Right cardiac atrium (tissue), 5 donors: ENCODE measurements around the gene NGEF. TPM values are rescaled to one million over a fixed set of nuclear protein-coding genes. Genes with fewer than 3 reads are reported as not detected.
A peak's percentile ranks its signal among the peaks of the same experiment; 100 is the strongest.

Experiments used
- ATAC-seq, 2 donors: fragments of 200-7000 bp; cut with Tn5 transposase; one replicate each; pipeline versions ENCODE4 v1.8.0 to v1.9.1; 2020; ENCODE audit warnings: moderate library complexity in 2 of 2, mild to moderate bottlenecking in 1 of 2
- DNase-seq, 3 donors: peaks; one replicate each; pipeline ENCODE4 v3.0.0-alpha.2; 2020
- H3K27ac ChIP-seq: one replicate; pipeline ENCODE4 v1.5.1; 2013; ENCODE audit warnings: mild to moderate bottlenecking, low read length, control low read depth, moderate library complexity
- H3K27me3 ChIP-seq: one replicate; pipeline ENCODE4 v1.6.1; 2013; ENCODE audit not compliant: control insufficient read depth, insufficient read depth
- H3K4me1 ChIP-seq: one replicate; pipeline ENCODE4 v1.6.1; 2013; ENCODE audit warnings: low read length; ENCODE audit not compliant: control insufficient read depth, insufficient read depth
- H3K4me3 ChIP-seq: one replicate; pipeline ENCODE4 v1.5.1; 2013; ENCODE audit warnings: low read length, control low read depth
- H3K9me3 ChIP-seq: one replicate; pipeline ENCODE4 v1.6.1; 2013; ENCODE audit warnings: low read length; ENCODE audit not compliant: control insufficient read depth
- WGBS: extraction: QIAGEN DNeasy Blood & Tissue Kit; methylation state at CpG from one replicate; pipeline ENCODE4 v1.1.7; 2013; 5-methylcytosine and 5-hydroxymethylcytosine counted together
- intact Hi-C, 4 donors: fragments of 100-400 bp; cut with DNase I; formaldehyde crosslinking; loops; one replicate each; pipeline versions ENCODE4 v1.11.0 to v1.14.0; 2022 to 2023
- polyA plus RNA-seq: library from polyadenylated mRNA; stranded (reverse); fragments of 200-250 nt; gene quantifications from one replicate; pipeline ENCODE4 v1.2.3, GENCODE V29; 2013
- total RNA-seq, 4 donors: library from RNA; stranded (reverse); fragmentation: NEBNext Ultra II Directional; extraction: Animal tissue kit (Norgen Biotek cat#: 25700); gene quantifications; one replicate each; pipeline ENCODE4 v1.2.1, GENCODE V29; 2021
- donor health status: healthy with polysubstance abuse.
- donor health status: DM: no; HTN: yes; CAD: no.
- donor health status: DM: no; HTN: no; CAD: no.
- donor health status: DM: no; HTN: yes; CAD: no; lungs with severe emphysema.
- donor health status: DM: yes; HTN: yes; CAD: no.

The NGEF gene
- total and polyA plus RNA-seq, 5 donors = 1.5 to 4.2 (median 2.7) TPM

GRCh38 chr2:232884001-232884421, 129.0 kb downstream of the NGEF start:
- ATAC-seq (no peak), DNase-seq (no peak)
- Histone ChIP-seq H3K27ac (no peak overlapping the region), H3K27me3 (no peaks in the 10 kb centered on the region), H3K4me1 (no peaks in the 10 kb centered on the region), H3K9me3 (no peaks in the 10 kb centered on the region), H3K4me3 (no peak overlapping the region)
- 80% methylated on average over 11 of the region's 11 CpGs for WGBS
- intact Hi-C loops = no loop called here

DNA sequence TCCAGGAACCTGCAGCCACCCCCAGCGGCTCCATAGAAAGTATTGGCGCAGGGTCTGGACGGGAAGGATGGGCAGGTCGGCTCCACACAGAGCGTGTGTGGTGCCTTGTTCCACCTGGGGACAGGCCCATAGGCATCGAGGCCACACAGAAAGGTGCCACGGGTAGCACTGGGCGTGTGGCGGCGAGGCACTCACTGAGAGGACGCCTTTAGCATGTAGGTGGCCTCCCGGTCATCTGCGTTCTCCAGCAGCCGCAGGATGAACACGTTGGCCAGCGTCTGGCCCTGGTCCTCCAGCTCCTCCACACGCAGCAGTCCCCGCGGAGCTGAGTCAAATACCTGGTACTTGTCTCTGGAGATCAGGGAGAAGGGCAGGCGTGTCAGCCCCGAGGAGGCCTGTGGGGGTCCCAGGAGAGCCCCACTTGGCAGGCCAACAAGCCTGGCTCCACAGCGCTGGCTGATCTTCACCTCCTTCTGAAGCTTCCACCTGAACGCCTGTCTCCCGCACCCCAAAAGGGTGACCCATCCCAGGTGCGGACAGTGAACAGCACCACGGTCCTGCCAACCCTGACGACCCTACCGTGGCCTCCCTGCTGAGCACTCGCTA, 129.8 kb downstream of the NGEF start:
- ATAC-seq (no peak), DNase-seq (no peak)
- no peaks in the 10 kb centered on the region for H3K27me3 ChIP-seq

DNA sequence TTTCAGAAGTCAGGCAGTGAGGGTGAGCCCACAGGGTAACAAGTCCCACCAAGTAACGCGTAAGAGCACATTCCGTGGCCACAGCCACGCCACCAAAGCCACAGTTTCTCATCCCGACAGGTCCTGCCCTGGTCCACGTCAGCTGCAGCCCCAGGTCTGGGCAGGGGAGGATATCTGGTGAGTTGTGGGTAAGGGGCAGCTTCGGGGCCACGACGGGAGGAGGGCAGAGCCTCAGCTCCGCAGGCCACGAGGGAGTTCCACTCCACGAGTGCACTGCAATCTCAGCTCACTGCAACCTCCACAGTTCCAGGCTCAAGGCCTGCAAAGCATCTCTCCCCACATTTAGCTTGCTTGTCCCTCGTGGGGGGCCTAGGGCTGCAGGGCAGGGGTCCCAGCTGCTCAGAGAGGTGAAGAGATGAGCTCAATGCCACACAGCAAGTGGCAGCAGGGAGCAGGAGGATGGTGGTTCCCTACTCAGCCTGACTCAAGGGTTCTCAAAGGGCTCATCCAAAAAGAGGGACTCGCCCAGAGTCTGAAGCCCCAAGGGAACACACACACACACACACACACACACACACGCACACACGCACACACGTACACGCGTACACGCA, 130.4 kb downstream of the NGEF start:
- intact Hi-C loops = no loop called here

More for the DNA sequence above, 129.8 kb downstream of the NGEF start:
- intact Hi-C loops = no loop called here
- Histone ChIP-seq H3K9me3 (no peaks in the 10 kb centered on the region), H3K27ac (no peak overlapping the region), H3K4me3 (no peak overlapping the region), H3K4me1 (no peaks in the 10 kb centered on the region)
- WGBS = 92% methylated on average over 29 of the region's 29 CpGs

GRCh38 chr2:232882085-232882484, 131.0 kb downstream of the NGEF start:
- H3K4me1 ChIP-seq = no peaks in the 10 kb centered on the region
- DNase-seq (peak in 1 of 3 donors; percentile 31), ATAC-seq (no peak)
- H3K4me3 ChIP-seq = no peak overlapping the region
- 93% methylated on average over 17 of the region's 17 CpGs for WGBS
- intact Hi-C loops = no loop called here
- H3K27me3 ChIP-seq = no peaks in the 10 kb centered on the region
- no peaks in the 10 kb centered on the region for H3K9me3 ChIP-seq
- H3K27ac ChIP-seq = no peak overlapping the region

More for the DNA sequence above, 130.4 kb downstream of the NGEF start:
- 92% methylated on average over 20 of the region's 20 CpGs for WGBS
- Histone ChIP-seq H3K4me3 (no peak overlapping the region), H3K27ac (no peak overlapping the region), H3K27me3 (no peaks in the 10 kb centered on the region), H3K4me1 (no peaks in the 10 kb centered on the region), H3K9me3 (no peaks in the 10 kb centered on the region)
- ATAC-seq (no peak), DNase-seq (no peak)

DNA sequence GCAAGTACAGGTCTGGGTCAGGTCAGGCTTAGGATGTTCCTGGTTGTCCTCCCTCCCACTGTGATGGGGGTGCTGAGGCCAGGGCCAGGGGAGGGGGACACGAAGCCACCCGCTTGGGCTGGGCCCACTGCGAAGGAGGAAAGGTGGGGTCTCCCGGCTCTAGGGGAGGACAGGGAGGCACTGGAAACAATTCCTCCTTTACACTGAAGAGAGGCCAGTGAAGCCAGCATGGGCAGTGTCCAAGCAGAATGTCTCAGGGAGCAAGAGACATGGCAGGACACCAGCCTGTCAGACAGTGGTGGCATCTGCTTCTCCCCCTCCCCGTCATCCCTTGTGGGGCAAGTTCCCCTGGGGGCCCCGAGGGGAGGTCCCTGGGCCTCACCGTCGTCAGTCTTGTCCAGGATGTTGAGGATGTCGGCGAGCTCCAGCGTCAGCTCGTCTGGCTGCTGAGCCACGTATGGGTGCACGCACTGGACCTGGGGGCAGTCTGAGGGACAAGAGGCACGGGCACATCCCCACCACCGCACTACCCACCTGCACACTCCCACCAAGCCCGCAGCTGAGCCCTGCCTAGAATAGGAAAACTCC, 132.2 kb downstream of the NGEF start:
- no peaks in the 10 kb centered on the region for H3K9me3 ChIP-seq
- DNase-seq = no peak

DNA sequence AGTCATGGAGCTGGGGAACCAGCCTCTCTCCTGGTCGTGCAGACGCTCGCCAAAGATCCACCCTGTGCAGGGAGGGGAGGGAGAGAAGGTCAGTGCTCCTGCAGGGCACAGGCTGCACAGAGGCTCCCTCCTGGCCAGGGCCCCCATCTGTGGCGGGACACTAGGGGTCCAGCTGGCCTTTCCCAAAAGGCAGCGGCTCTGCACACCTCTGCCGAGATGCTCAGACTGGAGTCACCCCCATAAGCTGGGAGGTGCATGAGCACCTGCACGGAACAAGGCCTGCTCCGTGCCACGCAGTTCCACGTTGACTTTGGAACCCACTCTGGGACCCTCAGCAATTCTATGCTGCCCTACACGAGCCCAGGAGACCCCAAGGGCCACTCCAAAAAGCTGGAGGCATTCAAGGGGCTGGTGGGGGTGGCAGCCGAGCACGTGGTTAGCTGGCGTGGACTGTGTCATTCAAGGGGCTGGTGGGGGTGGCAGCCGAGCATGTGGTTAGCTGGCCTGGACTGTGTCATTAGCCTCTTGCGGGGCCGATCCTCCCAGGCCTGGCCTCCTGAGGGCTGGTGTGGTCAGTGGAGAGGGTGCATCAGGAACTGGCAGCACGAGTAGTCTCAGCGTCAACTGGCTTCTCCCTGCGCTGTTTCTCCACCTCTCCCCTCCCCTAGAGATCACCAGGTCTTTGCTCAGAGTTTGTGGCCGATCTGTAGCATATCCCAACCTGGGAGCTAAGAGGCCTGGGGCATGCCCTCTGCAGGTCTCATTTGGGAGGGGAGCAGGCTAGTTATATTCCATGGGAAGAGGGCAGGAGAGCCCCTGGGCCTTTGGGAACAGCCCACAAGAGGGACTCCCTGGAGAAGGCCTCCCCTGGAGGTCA, 133.2 kb downstream of the NGEF start:
- Histone ChIP-seq H3K4me1 (no peaks in the 10 kb centered on the region), H3K27me3 (no peaks in the 10 kb centered on the region), H3K9me3 (no peaks in the 10 kb centered on the region), H3K27ac (no peak overlapping the region), H3K4me3 (no peak overlapping the region)
- 89% methylated on average over 21 of the region's 21 CpGs for WGBS
- intact Hi-C loops = loop anchor here in 1 of 4 donors (10.0 kb wide), 1 partner anchor 375 kb away; the partner anchor contains the start of gene ATG16L1
- DNase-seq = no peak
- no peak for ATAC-seq

More for the DNA sequence above, 132.2 kb downstream of the NGEF start:
- Histone ChIP-seq H3K4me3 (no peak overlapping the region), H3K4me1 (no peaks in the 10 kb centered on the region), H3K27me3 (no peaks in the 10 kb centered on the region), H3K27ac (no peak overlapping the region)
- WGBS = 73% methylated on average over 17 of the region's 17 CpGs
- ATAC-seq = no peak
- intact Hi-C loops = no loop called here

GRCh38 chr2:232878855-232879617, 134.0 kb downstream of the NGEF start:
- intact Hi-C loops = loop anchor here in 1 of 4 donors (10.0 kb wide), 1 partner anchor 376 kb away; the partner anchor contains the start of gene ATG16L1
- Histone ChIP-seq H3K27ac (no peak overlapping the region), H3K27me3 (no peaks in the 10 kb centered on the region), H3K4me1 (no peaks in the 10 kb centered on the region), H3K9me3 (no peaks in the 10 kb centered on the region), H3K4me3 (no peak overlapping the region)
- DNase-seq = no peak
- WGBS = 88% methylated on average over 20 of the region's 20 CpGs
- ATAC-seq = no peak

DNA sequence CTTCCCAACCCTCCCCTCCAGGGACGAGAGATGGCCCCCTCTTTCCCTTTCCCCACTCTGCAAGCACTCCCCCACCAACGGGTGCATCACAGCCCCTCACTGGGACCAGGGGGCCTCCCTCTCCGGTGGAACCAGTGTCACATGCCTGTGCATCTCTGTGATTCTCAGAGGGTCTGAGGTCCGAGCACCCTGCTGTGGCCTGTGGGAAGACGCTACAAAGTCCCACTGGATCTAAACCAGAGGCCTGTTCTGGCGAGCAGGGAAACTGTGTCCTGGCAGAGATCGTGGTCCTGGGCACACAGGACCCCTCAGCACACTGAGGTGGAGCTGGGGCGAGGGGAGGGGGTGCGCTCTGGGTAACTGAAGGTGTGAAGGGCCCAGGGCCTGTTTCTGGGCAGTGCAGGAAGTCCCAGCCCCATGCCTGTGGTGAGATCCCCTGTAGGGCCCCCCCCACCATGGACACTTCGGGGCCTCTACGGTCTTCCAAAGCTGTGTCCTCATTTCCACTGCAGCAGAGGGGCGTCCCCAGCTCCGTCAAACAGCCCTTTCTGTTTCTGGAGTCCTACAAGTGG, 135.0 kb downstream of the NGEF start:
- Histone ChIP-seq H3K4me3 (no peak overlapping the region), H3K27me3 (no peaks in the 10 kb centered on the region), H3K4me1 (no peaks in the 10 kb centered on the region), H3K9me3 (no peaks in the 10 kb centered on the region), H3K27ac (no peak overlapping the region)
- ATAC-seq = no peak
- intact Hi-C loops = loop anchor here in 1 of 4 donors (10.0 kb wide), 1 partner anchor 377 kb away; the partner anchor contains the start of gene ATG16L1
- 95% methylated on average over 13 of the region's 13 CpGs for WGBS
- DNase-seq = no peak

- ATAC-seq = no peak
- intact Hi-C loops = loop anchor here in 1 of 4 donors (10.0 kb wide), 1 partner anchor 378 kb away; the partner anchor contains the start of gene ATG16L1
- H3K4me1 ChIP-seq = no peaks in the 10 kb centered on the region
- H3K4me3 ChIP-seq = peak overlapping the region; percentile 45
- 26% methylated on average over 21 of the region's 21 CpGs for WGBS
- no peaks in the 10 kb centered on the region for H3K9me3 ChIP-seq
- DNase-seq = no peak
- H3K27me3 ChIP-seq = no peaks in the 10 kb centered on the region
- H3K27ac ChIP-seq = no peak overlapping the region
Observed at GRCh38 chr2:232876978-232877441, 136.0 kb downstream of the NGEF start.
